Astrocyte of the cerebellum (primary cell): ENCODE results near the gene IFT52.

Source experiments
- DNase-seq: peaks from one replicate; pipeline ENCODE4 v3.0.0-alpha.2; 2011; ENCODE audit warnings: low read depth
- H3K4me3 ChIP-seq: 2 replicates; pipeline ENCODE4 v1.5.1; 2011; ENCODE audit warnings: mild to moderate bottlenecking, low read depth, low read length, moderate library complexity
- CTCF ChIP-seq: IDR thresholded peaks from 2 replicates; pipeline ENCODE4 v1.5.1; 2012; ENCODE audit warnings: low read length, low read depth, moderate library complexity, mild to moderate bottlenecking; ENCODE audit errors: missing control alignments
- in situ Hi-C: cut with HindIII; loops from 2 replicates; pipeline ENCODE4 v1.10.0; 2017; ENCODE audit warnings: low sequenced_read_pairs

IFT52 gene

GRCh38 chr20:43667341-43668132 is 76.8 kb downstream of the IFT52 start:
- DNase-seq: no peak
- no peak for TF ChIP-seq CTCF
- in situ Hi-C loops: no loop called here
- peak overlapping the region; percentile 44 for H3K4me3 ChIP-seq

DNA sequence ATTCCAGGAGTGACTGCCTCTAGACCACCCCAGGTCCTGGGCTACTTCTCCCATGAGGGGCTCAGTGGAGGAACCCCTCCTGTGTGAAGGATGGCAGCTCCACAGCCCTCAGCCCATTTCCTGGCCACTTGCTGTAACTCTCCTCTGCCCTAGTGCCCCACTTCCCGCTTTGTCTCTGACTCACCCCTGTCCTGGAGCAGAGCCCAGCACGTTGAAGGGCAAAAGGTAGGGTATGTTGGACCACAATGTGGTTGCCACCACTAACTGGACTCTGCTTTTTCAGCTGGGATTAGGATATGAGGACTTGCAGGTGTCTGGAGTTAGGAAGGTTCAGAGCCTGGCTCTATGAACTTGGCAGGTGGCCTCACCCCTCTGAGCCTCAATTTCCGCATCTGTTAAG is 78.6 kb downstream of the IFT52 start:
- in situ Hi-C loops: no loop called here
- TF ChIP-seq CTCF: no peak
- no peak overlapping the region for H3K4me3 ChIP-seq
- DNase-seq: no peak

- DNase-seq: no peak
- in situ Hi-C loops: no loop called here
- no peak for TF ChIP-seq CTCF
- H3K4me3 ChIP-seq: no peak overlapping the region
Measured at GRCh38 chr20:43670423-43670822, 79.7 kb downstream of the IFT52 start.

DNA sequence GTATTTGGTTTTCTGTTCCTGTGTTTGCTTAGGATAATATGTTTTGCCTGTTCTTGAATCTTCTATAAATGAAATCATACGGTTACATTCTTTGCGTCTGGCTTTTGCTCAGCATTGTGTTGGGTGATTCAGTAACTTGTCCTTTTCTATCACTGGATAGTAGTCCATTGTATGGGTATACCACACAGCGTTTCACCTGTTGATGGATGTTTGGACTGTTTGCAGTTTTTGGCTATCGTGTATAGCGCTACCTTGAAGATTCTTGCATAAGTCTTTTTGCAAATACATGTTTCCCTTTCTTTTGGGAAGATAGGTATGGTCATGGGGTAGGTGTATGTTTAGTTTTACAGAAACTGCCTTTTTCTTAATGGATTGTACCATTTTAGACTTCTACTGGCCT is 85.6 kb downstream of the IFT52 start:
- no peak for TF ChIP-seq CTCF
- in situ Hi-C loops: no loop called here
- DNase-seq: no peak
- H3K4me3 ChIP-seq: no peak overlapping the region

- H3K4me3 ChIP-seq: no peak overlapping the region
- TF ChIP-seq CTCF: no peak
- in situ Hi-C loops: no loop called here
- DNase-seq: no peak
Measured at GRCh38 chr20:43680981-43681380, 90.2 kb downstream of the IFT52 start.

- DNase-seq: no peak
- H3K4me3 ChIP-seq: no peak overlapping the region
- in situ Hi-C loops: no loop called here
Measured at GRCh38 chr20:43681468-43681942, 90.8 kb downstream of the IFT52 start.

More at GRCh38 chr20:43681468-43681942, 90.8 kb downstream of the IFT52 start:
- TF ChIP-seq CTCF: no peak
